ENCODE results near the gene SCFD2. TPM values are rescaled to one million over a fixed set of nuclear protein-coding genes. Genes with fewer than 3 reads are reported as not detected.

SCFD2 gene
- polyA plus RNA-seq, 2 of the 4 experiments (the other 2 are of a cell fraction): 7.6 to 10.8 TPM

- ChIA-PET CTCF (interaction anchor here (1.2 kb wide), 1 partner anchor 242 kb away, joined by 3 read pairs; no protein-coding TSS in a partner anchor), POLR2A (no interaction called here)
- ATAC-seq (no peak), FAIRE-seq (no peak), DNase-seq (ENCODE audit: low read depth in 1 of 2, low spot score in 1 of 2) (no peak)
- Histone ChIP-seq H3K4me1 (no peaks in the 10 kb centered on the region), H3K4me3 (no peak overlapping the region), H3K4me2 (no peak overlapping the region), H3K27ac (no peak overlapping the region), H3K9me3 (no peaks in the 10 kb centered on the region)
- TF ChIP-seq KDM1A (IDR thresholded peaks at IDR 0.05; ENCODE audit: low read depth) (no peak), SMC3 (IDR thresholded peaks at IDR 0.05) (no peak), PBX3 (IDR thresholded peaks at IDR 0.05) (no peak), HOXB5 (CRISPR knock-in tag; IDR thresholded peaks at IDR 0.05) (no peak), RARB (CRISPR knock-in tag; IDR thresholded peaks at IDR 0.05) (no peak), POLR2A (IDR thresholded peaks at IDR 0.05; ENCODE audit: low read length) (no peak), RNF2 (IDR thresholded peaks at IDR 0.05; ENCODE audit: borderline replicate concordance, low read depth) (no peak), ZC3H11A (IDR thresholded peaks at IDR 0.05) (no peak), POLR2AphosphoS2 (conservative IDR thresholded peaks at IDR 0.05; ENCODE audit: low read length) (no peak), BCL3 (IDR thresholded peaks at IDR 0.05) (no peak), HMGXB4 (CRISPR knock-in tag; IDR thresholded peaks at IDR 0.05; ENCODE audit: borderline replicate concordance) (no peak)
- WGBS (ENCODE audit: missing lambda C conversion rate): 89% methylated on average over 10 of the region's 10 CpGs
Observed at GRCh38 chr4:53122280-53123116, 243.4 kb downstream of the SCFD2 start.

- Histone ChIP-seq H3K27ac (no peak overlapping the region), H3K4me1 (no peaks in the 10 kb centered on the region), H3K4me3 (no peak overlapping the region), H3K9me3 (no peaks in the 10 kb centered on the region), H3K4me2 (no peak overlapping the region)
- ChIA-PET CTCF (interaction anchor here (1.2 kb wide), 1 partner anchor 240 kb away, joined by 3 read pairs; no protein-coding TSS in a partner anchor), POLR2A (no interaction called here)
- no peak for FAIRE-seq
- ATAC-seq: no peak
- no peak for DNase-seq (ENCODE audit: low read depth in 1 of 2, low spot score in 1 of 2)
- WGBS (ENCODE audit: missing lambda C conversion rate): 73% methylated on average over 6 of the region's 6 CpGs
- TF ChIP-seq PHF8 (IDR thresholded peaks at IDR 0.05; ENCODE audit: borderline replicate concordance, low read depth) (no peak), HMGXB4 (CRISPR knock-in tag; IDR thresholded peaks at IDR 0.05; ENCODE audit: borderline replicate concordance) (no peak), HOXB5 (CRISPR knock-in tag; IDR thresholded peaks at IDR 0.05) (no peak), CBX2 (IDR thresholded peaks at IDR 0.05; ENCODE audit: borderline replicate concordance, low read depth) (no peak), CBX8 (IDR thresholded peaks at IDR 0.05) (no peak), MAFK (IDR thresholded peaks at IDR 0.05; ENCODE audit: partially characterized antibody) (no peak), CHD2 (IDR thresholded peaks at IDR 0.05; ENCODE audit: low read length, partially characterized antibody) (no peak), BCL3 (IDR thresholded peaks at IDR 0.05) (no peak), RARB (CRISPR knock-in tag; IDR thresholded peaks at IDR 0.05) (no peak), FOSL2 (IDR thresholded peaks at IDR 0.05) (no peak), FOSL2 (CRISPR knock-in tag; IDR thresholded peaks at IDR 0.05) (no peak), CTCF (IDR thresholded peaks at IDR 0.05) (no peak), TFCP2L1 (CRISPR knock-in tag; IDR thresholded peaks at IDR 0.05) (no peak), ZNF302 (CRISPR knock-in tag; IDR thresholded peaks at IDR 0.05) (no peak), ZSCAN20 (CRISPR knock-in tag; IDR thresholded peaks at IDR 0.05) (no peak), RAD21 (conservative IDR thresholded peaks at IDR 0.05 in 1 of 2, IDR thresholded peaks at IDR 0.05 in 1 of 2) (no peak), EP300 (IDR thresholded peaks at IDR 0.05) (no peak), HEYL (CRISPR knock-in tag; IDR thresholded peaks at IDR 0.05) (no peak), GATA3 (IDR thresholded peaks at IDR 0.05; ENCODE audit: borderline replicate concordance) (no peak), JUN (IDR thresholded peaks at IDR 0.05) (no peak), HDAC2 (IDR thresholded peaks at IDR 0.05) (no peak)
Observed at GRCh38 chr4:53121264-53121865, 244.5 kb downstream of the SCFD2 start.
